Right hindlimb (tissue), 1 donor: ENCODE measurements around the gene ATP2A2.
"Not testable (repeated sequence)": the region's sequence is repeated elsewhere in the genome, so short reads cannot be mapped to it uniquely, and the experiment has no call there.

Experiments
- DNase-seq: peaks from one replicate; pipeline ENCODE4 v3.0.0-alpha.2; 2018

ATP2A2 gene

DNA sequence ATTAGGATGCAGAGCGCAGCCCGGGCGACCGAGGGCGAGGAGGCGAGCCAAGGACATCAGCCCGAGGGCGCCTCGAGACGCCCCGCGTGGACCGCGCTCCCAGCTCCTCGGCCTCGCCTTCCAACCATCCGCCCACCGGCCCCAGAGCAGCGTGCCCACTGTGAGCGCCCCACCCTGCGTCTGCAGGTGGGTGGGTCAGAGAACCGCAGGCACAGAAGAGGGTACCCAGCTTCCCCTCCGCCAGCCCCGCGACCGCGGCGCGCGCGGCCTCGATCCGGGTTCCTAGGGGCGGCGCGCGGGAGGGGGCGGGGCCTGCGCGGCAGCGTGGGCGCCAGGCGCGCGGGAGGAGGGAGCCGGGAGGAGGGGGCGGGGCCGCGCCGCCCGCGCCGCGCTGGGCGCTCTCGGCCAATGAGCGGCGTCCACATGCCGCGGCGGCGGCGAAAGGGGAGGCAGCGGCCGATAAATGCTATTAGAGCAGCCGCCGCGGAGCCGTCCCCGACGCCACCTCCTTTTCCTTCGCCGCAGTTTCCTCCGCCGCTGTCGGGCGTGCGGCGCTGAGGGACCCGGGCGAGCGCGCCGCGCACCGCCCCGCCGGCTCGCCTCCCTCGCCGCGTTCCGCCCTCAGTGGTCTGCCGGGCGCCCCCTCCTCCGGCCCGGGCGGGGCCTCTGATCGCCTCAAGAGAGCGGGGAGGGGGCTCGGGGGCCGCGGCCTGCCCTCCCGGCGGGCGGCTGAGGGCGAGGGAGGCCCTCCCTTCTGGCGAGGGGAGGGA lies at the start of gene ATP2A2:
Gene ATP2A2 (plus strand): TSS at position 469 of the 770 bp plus-strand sequence. CDS start 543 bp downstream, outside the sequence.
- DNase-seq: peak; percentile 92

DNA sequence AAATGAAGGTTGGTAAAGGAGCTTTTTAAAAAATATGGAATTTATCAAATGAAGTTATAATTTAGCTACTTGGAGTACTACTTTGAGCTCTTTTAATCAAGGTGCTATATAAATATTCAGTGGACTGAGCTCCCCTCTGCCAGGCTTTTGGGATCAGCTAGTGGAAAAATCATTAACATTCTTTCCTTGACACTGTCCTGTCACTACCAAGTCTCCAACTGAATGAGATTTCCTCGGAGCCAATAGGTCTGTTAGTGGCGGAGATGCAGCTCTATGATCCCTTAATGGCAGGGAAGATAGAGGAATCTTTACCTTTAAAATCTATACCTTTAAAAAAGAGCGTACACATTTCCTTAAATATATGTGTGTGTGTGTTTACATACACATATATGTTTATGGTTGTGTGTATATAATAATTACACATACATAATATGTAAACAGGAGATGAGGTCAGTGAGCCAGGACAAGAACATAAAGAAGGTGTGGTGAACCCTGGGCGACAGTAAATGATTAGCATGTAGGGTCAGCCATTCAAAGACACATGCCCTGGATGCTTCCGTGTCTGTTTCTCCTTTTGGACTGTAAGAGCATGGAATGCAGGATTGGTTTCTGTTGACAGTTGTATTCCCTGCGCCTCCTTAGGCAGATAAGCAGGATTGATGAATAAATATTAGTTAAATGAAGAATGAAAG lies 47.7 kb upstream of the ATP2A2 start:
- DNase-seq: no peak

DNA sequence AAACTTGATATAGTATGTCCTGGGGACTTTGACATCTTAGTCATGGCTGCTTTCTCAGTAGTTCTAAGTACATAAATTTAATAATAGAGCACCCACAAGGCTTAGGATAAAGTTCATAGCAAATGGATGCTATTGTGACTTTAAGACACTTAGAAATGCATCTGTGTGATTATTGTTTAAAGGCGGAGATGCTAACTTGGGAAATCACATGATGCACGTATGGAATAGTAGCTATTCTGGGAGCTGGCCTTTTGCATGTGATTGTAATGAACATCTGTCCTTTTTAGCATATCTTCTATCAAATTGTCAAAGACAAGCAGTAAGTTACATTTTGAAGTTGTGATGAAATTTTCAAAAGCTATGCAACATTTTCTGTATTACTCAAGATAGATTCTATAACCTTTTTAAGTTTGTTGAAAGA lies 46.7 kb upstream of the ATP2A2 start:
- DNase-seq: no peak

DNA sequence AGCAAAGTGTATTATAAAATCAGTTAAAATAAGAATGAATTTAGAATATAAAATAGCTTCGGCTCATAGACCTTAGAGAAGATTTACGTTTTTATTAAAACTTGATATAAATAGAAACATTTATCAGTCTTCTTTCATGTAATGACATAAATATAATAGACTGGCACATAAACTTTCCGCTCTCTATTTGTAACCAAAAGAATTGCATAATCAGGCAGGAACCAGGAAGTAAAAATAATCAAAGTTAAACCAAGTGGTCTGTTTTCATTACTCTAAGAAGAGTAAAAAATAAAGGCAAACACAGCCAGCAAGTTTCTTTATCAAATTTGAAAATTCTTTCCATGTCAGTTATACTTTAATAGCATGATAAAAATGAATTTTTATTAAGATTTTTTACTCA lies 46.3 kb upstream of the ATP2A2 start:
- no peak for DNase-seq

DNA sequence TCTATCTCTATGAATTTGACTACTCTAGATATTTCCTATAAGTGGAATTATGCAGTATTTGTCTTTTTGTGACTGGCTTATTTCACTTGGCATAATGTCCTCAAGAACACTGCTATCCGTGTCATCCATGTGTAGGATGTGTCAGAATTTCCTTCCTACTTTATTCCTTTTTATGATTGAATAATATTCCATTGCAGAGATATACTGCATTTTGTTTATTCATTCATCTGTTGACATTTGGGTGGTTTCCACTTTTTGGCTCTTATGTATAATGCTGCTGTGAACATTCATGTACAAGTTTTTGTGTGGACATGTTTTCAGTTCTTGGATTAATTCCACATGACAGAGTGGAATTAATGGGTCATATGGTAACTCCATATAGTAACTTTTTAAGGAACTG lies 45.7 kb upstream of the ATP2A2 start:
- DNase-seq: no peak

DNA sequence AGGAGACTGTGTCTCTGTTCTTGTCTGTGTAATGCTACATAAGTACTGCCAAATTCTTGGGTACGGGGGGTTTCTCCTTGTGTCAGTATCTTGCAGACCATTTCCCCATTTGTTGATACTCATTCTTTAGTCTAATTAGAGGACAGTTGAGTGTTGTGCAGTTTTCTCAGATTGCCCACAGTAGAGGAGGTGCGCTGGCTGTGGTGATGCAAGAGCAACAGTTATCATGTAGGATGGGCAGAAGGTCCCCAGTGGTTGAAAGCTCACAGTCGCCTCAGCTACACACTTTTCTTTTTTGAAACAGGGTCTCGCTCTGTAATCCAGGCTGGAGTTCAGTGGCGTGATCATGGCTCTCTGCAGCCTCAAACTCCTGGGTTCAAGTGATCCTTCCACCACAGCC lies 37.8 kb upstream of the ATP2A2 start:
- no peak for DNase-seq

DNA sequence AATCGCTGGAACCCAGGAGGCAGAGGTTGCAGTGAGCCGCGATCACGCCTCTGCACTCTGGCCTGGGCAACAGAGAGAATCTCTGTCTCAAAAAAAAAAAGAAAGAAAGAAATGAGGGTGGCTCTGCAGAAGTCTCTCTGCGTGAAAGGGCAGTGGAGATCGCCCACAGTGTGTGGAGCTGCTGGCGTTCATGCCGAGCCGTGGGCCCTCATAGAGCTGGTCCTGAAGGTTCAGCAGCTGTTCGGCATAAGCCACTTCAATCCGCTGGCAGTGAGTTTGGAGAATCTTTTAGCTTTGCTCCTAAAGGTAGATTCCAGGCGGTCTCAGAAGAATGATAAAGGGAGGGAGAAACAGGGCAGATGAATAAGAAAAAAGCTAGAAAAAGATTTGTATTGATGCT lies 36.7 kb upstream of the ATP2A2 start:
- DNase-seq: no peak

DNA sequence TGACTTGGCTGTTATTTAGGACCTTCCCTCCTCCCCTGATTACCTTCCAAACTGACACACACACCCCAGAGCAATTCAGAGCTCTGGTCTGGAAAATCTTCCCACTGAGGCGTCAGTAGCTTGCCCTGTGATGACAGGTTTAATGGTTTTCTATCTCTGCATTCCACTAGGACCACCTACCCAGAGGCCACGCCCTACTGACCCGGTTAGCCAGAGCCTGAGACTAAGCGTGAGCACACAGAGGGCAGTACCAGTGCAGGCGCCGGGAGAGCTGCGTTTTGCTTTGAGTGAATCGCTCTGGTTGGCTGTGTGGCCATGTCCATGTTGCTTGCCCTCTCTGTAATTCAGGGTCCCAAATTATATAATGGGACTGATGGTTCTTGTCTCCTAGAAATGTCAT lies 36.2 kb upstream of the ATP2A2 start:
- no peak for DNase-seq

DNA sequence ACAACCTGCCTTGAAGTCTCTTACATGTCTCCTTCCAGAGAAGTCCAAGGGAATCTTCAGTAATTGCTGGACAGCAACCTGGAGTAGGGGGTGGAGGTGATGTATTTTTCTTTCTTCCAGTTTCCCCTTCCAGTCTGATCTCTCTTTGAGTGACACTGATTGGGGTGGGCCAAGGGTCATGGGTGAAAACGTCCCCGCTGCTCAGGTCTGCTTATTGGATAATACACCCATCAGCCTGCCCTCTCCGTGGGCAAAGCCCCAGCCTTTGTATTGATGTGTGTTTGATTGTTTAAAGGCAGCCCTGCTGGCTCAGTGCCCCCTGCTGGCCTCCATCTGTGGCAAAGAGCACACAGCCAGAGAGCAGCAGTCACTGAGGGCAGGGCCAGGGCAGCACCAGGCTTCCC lies 35.7 kb upstream of the ATP2A2 start:
- DNase-seq: no peak

DNA sequence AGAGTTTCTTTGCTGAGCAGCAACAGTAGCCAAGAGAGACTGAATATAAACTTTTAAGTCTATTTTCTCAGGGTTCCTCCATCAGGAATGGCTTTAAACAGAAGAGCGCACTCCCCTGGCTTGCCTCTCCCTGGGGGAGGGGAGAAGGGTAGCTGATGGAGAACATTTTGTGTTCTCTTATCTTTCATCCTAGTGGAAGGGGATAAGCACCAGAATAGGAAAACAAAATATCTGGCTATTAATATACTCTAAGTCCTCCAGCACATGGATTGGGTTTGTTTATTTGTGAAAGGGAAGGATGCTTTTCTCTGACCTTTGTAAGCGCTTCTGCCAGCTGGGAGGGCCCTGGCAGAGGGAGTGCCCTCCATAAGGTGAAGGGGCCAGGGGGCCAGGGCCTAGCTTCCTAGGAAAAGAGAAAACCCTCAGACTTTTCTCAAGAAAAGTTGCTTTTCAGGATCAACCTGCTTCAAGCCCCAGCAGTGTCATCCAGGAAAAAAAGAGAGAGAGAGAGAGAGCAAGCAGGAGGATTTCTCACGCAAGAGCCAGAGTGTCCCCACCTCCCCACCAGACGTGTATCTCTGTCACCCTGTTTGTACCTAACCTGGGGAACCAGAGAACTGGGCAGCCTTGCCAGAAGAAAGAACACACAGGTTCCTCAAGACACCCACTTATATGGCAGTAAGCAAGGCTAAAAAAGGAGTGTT lies 34.3 kb upstream of the ATP2A2 start:
- DNase-seq: no peak

DNA sequence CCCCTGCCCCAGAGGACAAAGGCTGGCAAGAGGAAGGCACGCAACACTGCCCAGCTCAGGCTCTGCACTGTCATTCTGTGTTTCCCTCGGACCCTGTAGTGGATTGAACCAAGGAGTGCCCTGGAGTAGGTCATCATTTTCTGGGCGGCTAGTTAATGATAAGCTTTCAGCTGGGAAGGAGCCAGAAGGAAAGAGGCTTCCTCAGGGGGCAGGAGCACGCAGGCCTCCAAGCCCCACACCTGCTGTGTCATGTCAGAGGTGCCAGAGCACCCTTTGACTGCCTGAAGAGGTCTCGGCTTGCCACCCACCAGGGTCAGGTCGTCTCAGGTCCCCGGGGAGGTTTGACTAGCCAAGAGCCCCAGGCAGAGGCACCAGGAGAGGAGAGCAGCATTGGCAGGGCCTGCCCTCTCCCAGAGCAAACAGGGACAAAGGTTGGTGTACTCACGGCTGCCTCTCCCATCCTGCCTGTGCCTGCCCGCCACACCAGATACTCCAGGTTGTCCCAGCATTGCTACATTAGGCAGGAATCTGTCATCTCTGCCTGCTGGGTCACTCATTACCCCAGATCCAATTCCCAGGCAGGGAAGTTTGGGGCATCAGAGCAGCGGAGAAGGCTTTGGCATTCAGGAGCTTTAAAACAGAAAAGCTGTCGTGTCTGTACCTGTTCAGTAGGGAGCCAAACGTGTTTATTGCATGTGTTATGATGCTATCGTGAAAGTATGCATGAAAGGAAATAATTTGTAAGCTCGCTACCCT lies 33.5 kb upstream of the ATP2A2 start:
- no peak for DNase-seq

DNA sequence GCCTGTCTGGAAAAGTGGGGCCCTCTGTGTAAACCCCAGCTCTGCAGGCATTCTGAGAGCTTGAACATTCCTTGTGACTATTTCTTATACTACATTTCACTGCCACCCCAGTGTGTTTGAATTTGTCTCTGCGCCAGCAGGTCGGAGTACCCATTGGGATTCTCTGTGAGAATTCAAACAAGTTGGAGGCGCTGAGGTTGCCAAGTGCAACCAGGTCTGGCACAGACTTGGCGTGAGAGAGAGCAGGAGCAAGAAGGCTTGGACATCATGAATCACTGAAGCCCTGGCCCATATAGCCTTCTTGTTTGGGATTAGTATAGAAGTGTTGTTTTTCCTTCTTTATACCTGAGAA lies 33.0 kb upstream of the ATP2A2 start:
- no peak for DNase-seq

DNA sequence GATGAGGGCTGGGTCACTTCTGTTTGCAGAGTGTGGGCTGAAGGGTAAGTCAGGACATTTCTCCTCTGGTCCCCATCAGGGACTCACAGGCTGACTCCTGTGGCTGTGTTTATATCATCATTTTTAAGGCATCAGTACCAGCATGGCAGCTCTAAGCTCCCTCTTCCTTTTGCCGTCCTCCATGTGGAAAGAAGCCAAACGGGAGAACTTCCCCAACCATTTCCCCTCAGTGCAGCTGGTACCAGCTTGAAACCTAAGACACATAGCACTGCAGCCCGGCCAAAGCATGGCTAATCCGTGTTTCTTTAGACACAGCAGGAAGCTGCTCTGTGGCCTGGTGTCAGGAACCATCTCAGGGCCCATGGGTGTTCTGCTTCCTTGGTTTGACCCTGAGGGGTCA lies 31.9 kb upstream of the ATP2A2 start:
- peak; percentile 68 for DNase-seq

DNA sequence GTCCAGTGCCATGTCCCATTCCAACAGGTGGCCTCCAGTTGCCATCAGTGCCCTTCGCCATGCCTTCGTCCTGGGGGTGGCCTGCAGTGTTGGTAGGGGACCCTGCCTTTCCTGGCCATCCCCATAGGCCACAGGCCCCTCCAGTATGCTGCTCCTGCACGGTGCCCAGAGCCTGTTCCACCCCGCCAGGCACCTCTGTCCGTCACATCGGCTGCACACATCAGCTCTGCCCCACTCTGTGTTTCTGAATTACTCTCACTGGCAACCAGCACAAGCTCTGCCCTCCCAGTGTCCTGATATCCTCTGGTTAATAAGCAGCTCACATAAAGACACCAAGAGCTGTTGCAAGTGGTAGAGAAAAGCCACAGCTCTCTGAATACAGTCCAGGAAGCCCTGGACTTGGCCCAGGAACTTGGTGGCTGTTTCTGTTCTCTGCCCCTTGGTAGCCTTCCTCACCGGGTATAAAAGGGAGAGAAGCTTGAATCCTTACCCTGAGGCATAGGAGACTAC lies 31.3 kb upstream of the ATP2A2 start:
- DNase-seq: no peak

DNA sequence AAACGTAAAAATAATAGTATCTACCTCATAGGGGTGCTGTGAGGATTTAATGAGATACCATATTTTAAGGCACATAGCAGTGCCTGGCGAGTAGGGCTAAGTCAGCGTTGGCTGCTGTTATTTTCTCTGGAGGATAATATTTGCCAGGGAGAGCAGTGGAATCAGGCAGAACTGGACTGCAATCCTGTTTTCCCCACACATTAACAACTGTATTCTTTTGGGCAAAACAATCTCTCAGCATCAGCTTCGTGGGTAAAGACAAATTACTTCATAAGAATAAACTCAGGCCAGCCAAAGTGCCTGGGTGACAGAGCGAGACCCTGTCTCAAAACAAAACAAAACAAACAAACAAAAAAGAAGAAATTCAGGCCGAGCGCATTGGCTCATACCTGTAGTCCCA lies 29.7 kb upstream of the ATP2A2 start:
- no peak for DNase-seq

DNA sequence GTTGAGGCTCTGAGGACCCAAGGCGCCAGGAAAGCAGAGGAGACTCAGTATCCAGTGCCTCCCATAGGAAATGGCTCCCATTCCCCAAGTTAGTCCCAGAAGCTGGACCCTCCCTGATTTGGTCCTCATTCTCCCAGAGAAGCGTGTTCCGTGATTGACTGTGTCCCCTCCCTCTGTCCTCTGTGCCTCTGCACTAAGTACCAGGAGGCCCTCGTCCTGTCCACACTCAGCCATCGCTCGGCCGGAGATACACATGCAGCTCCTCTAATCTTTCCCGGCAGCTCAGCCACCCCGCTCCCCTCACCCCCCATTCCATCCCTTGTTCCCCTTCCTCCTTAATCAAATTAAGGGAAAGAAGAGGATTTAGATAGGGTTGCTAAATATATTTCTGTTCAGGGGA lies 28.3 kb upstream of the ATP2A2 start:
- no peak for DNase-seq

DNA sequence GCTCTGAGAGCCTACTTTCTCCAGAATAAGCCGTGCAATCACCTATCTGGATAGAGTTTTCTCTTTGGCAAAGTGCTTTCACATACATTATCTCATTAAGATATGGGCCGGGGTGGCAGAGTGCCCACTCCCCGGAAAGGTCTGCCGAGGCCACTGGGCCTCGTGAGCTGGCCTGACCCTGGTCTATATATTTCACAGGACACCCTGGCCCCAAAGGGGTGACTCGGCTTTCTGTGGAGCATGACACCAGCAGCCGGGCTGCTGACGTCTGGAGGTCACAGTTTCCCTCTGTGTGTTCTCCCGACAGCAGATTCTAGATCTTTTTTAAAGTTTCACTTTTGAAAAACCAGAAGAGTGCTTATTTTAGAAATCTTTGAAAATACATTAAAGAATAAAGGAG lies 27.9 kb upstream of the ATP2A2 start:
- no peak for DNase-seq

DNA sequence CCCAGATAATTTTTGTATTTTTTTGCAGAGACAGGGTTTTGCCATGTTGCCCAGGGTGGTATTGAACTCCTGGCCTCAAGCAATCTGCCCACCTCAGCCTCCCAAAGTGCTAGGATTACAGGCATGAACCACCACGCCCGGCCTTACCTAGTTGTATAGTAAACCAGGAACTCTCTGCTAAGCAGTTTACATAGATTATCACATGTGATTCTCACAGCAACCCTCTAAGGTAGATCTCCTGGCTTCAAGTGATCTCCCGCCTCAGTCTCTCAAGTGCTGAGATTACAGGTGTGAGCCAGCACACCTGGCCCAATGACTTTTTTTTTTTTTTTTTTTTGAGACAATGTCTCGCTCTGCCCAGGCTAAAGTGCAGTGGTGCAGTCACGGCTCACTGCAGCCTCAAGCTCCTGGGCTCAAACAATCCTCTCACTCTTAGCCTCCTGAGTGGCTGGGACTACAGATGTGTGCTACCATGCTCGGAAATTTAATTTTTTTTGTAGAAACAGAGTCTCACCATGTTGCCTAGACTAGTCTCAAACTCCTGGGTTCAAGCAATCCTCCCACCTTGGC lies 26.0 kb upstream of the ATP2A2 start:
- DNase-seq: no peak

DNA sequence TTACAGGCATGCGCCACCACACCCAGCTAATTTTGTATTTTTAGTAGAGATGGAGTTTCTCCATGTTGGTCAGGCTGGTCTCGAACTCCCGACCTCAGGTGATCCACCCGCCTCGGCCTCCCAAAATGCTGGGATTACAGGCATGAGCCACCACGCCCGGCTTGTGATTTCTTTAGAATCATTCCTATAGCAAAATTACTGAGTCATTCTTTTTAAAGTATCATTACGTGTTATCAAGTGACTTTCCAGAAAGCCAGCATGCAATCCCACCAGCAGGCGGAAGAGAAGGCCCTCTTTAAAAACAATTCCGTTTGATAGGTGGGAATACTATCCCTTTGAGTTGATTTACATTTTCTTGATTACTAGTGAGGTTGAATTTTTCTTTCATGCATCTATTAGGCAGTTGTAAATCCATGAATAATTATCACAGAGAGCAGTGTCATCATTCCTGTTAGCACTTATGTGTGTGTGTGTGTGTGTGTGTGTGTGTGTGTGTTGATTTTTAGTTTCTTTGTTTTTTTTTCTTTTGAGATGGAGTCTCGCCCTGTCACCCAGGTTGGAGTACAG lies 25.1 kb upstream of the ATP2A2 start:
- not testable (repeated sequence) for DNase-seq

DNA sequence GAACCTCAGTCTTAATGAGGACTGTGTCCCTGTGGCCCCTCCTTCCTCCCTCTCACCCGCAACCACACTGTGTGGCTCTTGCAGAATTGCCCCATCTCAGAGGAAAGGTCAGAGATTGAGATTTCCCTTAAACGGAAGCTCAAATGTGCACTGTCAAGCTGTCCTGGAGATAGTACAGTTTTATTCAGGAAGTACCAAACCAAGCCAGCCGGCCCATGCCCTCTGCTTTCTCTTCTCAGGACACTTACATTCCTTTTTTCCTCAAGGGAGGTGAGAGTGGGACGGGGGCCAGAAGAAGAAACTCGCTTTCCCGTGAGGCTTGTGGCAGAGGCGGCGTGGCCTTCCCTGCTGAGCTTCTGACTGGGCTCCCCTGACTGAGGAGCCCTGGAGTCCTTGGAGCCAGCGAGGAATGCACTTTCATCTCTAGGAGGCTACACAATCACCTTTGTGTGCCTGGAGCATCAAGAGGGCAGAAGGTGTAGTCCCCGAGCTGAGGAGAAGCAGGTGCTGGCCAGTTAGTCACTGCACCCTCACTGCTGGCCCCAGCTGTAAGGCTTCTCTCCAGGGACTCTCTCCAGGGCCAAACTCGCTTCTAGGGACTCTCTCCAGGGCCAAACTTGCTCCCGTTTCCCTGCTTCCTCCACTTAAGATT lies 24.1 kb upstream of the ATP2A2 start:
- DNase-seq: no peak

DNA sequence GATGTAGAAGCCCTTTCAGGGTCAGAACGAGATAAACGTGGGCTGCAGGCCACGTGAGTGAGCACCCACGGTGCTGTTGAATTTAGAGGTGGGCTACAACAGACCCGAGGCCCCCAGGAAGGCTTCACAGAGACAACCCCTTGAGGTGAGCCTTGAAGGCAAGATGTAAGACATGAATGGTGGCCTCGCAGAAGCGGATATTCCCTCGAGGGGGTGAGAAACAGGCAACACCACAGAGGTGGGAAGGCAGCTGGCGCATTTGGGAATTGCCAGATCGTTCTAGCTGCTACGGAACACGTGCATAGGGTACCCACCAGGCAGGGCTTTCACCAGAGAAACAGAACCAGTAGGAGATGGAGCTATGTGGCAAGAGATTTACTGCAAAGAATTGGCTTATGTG lies 22.6 kb upstream of the ATP2A2 start:
- no peak for DNase-seq
